Measurements from ENCODE around the gene BEND3. TPM values are rescaled to one million over a fixed set of nuclear protein-coding genes. Genes with fewer than 3 reads are reported as not detected.

Gene BEND3
- total RNA-seq, 4 donors from 2014 or later = 1.3 to 8.5 (median 1.7) TPM

DNA sequence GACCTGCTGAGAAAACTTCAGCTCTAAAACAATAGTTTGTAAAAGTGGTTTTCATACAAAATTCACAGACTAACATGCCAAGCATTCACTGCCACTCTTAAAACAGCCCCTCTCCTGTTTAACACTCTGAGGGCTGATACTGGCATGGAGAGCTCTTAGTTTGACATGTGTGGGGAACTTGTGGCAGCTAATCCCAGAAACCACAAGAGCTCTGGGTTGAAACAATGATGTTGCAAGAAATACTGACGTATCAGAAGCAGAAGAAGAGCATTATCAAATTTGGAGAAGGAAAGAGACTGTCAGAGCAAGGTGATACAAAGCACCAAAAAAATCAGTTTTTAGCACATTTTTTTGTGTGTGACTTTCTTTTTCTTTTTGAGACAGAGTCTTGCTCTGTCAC is 5.1 kb downstream of the BEND3 start:
- DNase-seq (ENCODE audit: low spot score) = no peak
- TF ChIP-seq, protein P1, sequence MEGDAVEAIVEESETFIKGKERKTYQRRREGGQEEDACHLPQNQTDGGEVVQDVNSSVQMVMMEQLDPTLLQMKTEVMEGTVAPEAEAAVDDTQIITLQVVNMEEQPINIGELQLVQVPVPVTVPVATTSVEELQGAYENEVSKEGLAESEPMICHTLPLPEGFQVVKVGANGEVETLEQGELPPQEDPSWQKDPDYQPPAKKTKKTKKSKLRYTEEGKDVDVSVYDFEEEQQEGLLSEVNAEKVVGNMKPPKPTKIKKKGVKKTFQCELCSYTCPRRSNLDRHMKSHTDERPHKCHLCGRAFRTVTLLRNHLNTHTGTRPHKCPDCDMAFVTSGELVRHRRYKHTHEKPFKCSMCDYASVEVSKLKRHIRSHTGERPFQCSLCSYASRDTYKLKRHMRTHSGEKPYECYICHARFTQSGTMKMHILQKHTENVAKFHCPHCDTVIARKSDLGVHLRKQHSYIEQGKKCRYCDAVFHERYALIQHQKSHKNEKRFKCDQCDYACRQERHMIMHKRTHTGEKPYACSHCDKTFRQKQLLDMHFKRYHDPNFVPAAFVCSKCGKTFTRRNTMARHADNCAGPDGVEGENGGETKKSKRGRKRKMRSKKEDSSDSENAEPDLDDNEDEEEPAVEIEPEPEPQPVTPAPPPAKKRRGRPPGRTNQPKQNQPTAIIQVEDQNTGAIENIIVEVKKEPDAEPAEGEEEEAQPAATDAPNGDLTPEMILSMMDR (IDR thresholded peaks at IDR 0.05) = no peak
- no peak for ATAC-seq (ENCODE audit: low FRiP score)

DNA sequence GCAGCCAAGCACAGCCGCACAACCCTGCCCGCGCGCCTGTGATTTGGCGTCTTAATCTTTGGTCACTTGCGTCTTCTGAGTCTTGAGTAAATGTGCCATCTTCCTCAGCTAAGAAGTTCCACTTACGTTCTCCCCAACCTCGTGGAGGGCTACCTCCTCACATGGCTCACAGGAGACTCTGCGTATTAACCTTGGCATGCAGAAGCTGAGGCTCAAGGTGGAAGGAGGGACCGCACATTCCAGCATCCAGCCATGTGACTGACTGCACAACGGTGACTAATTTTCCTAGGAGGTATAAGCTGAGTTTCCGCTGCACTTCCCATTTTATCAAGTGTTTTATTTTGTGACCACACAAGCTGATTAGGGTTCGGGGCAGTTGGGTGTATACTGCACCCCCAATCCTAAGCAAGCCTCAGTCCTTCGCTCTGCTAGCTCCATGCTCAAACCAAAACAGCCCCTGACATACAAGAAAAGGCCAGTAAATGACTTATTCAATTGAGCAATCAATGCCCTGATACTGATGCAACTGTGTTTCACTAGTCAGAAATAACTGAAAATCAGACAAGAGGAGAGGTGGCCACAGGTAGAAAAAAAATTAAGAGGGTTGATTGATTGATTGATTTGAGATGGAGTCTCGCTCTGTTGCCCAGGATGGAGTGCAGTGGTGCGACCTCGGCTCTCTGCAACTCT is 7.0 kb downstream of the BEND3 start:
- no peak for DNase-seq (ENCODE audit: low spot score)
- ATAC-seq (ENCODE audit: low FRiP score) = no peak
- TF ChIP-seq, protein P1 (IDR thresholded peaks at IDR 0.05) = no peak

DNA sequence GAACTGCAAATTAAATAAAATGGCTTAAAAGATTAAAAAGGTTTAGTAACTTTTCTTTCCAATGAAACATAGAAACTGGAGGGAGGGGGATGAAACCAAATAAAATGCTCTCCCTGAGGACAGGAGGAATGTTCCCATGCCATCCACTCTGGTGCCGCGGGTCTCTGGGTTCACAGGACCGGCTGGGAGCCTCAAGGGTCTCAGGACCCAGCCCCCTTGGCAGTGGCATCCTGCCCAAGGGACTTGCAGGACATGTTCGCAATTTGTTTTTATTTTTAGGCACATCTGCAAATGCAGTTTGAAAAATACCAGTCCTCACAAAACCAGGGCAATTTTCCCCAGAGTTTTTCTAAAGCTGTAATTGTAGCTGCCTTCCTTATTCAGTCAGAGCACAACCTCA is 7.5 kb downstream of the BEND3 start:
- DNase-seq (ENCODE audit: low spot score) (no peak), ATAC-seq (ENCODE audit: low FRiP score) (no peak)
- TF ChIP-seq, protein P1 (IDR thresholded peaks at IDR 0.05) = no peak

DNA sequence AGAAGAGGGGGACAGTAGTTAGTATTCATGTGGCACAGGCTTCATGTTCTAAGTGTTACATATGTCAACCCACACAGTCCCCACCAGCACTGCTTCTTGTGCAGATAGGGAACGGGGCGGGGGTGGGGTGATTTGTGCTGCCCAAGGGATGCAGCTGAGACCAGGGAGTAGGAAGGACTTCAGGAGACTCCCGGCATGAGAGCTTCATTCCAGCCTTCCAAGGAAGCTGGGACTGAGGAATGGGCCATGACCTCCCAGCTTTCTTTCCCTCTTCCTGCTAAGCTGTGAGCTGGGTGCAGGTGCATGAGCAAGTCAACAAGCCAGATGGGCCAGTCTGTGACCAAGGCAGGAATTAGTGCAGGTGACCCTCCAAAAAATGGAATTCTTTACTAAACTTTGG is 9.2 kb downstream of the BEND3 start:
- DNase-seq (ENCODE audit: low spot score) (no peak), ATAC-seq (ENCODE audit: low FRiP score) (no peak)
- TF ChIP-seq, protein P1 (IDR thresholded peaks at IDR 0.05) = no peak

DNA sequence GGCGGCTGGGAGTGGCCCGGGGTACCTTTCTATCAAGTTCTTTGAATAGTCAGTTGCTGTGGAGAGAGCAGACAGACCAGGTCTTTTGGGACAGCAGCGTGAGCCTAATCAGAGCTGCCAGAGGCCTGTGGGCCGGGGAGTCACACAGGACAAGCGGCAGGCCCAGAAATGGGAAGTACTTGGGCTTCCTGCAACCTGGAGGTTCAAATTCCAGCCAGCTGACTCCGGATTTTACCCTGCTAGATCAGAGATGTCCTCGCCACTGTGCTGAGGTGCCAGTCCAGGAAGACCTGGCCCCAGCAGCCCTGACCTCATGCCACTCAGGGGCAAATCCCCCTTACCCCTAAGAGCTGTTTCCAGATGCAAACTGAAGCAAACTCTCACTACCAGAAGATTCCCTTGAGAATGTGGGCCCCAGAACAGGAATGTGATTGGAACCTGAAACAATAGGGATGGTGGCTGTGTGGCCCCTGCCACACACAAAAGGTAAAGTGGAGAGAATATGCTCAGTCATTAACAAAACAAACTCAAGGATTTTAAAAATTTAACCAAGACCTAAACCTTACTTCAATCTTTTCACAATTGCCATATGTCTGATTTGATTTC is 9.7 kb downstream of the BEND3 start:
- no peak for ATAC-seq (ENCODE audit: low FRiP score)
- TF ChIP-seq, protein P1 (IDR thresholded peaks at IDR 0.05) = no peak

DNA sequence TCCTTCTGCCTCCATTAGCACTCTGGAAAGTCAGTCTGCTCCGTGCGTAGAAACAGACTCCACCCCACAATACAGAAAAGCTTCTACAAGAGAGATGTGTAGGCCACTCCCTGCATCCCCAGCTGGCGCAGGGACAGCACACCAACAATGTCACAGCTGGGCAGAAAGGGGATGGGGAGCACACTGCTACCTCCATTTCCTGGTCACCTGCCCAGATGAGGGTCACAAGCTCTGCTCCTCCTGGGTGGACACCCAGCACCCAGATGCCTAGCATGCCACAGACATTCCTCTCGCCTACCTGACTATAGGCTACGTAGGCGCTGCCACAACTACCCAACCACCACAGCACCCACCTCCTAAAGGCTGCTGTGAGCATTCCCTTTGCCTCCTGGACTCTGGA is 12.2 kb downstream of the BEND3 start:
- ATAC-seq (ENCODE audit: low FRiP score) (no peak), DNase-seq (ENCODE audit: low spot score) (no peak)
- TF ChIP-seq, protein P1 (IDR thresholded peaks at IDR 0.05) = no peak

More for the DNA sequence above, 9.7 kb downstream of the BEND3 start:
- DNase-seq (ENCODE audit: low spot score) = no peak

DNA sequence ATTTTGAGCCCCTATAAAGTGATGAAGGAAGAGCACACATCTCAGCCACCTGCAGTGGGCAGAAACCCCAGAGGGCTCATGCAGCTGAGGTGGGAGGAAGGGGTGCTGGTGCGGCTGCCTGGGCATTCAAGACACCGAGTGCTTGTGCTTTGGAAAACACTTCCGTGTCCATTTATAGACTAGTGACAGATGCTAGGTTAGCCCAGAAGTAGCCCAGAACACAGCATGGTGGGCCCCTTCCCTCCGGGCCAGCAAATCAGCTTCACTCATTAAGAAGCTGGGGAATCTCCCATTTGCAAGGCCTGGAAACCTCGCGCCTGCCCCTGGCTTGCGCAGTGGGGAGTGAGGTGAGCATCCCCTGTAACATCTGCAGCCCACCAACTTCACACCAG is 12.9 kb downstream of the BEND3 start:
- DNase-seq (ENCODE audit: low spot score) (no peak), ATAC-seq (ENCODE audit: low FRiP score) (no peak)
- TF ChIP-seq, protein P1 (IDR thresholded peaks at IDR 0.05) = no peak

Data from omental fat pad (tissue), 4 donors.